Measurements from ENCODE around the gene DEK.

DNA sequence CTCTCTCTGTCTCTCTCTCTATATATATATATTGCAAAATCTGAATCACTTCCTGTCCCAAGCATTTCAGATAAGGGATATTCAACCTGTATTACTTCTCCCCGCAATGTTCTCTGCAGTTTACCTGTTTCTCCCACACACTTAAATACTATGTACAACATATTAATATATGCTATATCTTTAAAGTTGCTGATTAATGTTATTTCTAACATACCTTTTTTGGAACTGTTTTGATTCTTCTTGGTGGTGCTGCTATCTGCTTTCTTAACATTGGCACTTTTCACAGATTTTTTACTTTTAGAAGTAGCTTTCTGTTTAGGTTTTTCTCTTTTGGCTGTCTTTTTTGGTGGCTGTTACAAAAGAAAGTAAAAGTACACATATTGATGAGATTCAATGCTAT lies 27.2 kb downstream of the DEK start:
- no peak for TF ChIP-seq CTCF (IDR thresholded peaks at IDR 0.05; ENCODE audit: low read depth, low read length, poor library complexity, severe bottlenecking)
- no peak for TF ChIP-seq EZH2phosphoT487 (IDR thresholded peaks at IDR 0.05; ENCODE audit: borderline replicate concordance, low read length)

All from DOHH2 (cell line).